ENCODE data around the gene CETP.

The CETP gene

GRCh38 chr16:57013229-57013628 lies 51.5 kb downstream of the CETP start:
- TF ChIP-seq CTCF (IDR thresholded peaks at IDR 0.05), result no peak
- Histone ChIP-seq H3K79me2 (no peaks in the 10 kb centered on the region), H3K4me2 (ENCODE audit: low read length) (no peak overlapping the region), H3K27me3 (ENCODE audit: control insufficient read depth, insufficient read depth, low read length) (no peaks in the 10 kb centered on the region), H3K27ac (no peak overlapping the region), H3K9me3 (ENCODE audit: control insufficient read depth, low read length) (no peaks in the 10 kb centered on the region), H2AFZ (no peak overlapping the region), H3K9ac (no peak overlapping the region), H3K4me3 (ENCODE audit: low read depth, low read length) (no peak overlapping the region), H3K4me1 (no peaks in the 10 kb centered on the region), H3K36me3 (ENCODE audit: control insufficient read depth, insufficient read depth, low read length) (no peaks in the 10 kb centered on the region)

- H3K36me3 ChIP-seq (ENCODE audit: control insufficient read depth, insufficient read depth, low read length), result no peaks in the 10 kb centered on the region
- H3K9ac ChIP-seq, result no peak overlapping the region
- no peaks in the 10 kb centered on the region for H3K4me1 ChIP-seq
- H3K27me3 ChIP-seq (ENCODE audit: control insufficient read depth, insufficient read depth, low read length), result no peaks in the 10 kb centered on the region
- no peak overlapping the region for H2AFZ ChIP-seq
- no peak for TF ChIP-seq CTCF (IDR thresholded peaks at IDR 0.05)
- H3K79me2 ChIP-seq, result no peaks in the 10 kb centered on the region
- no peaks in the 10 kb centered on the region for H3K9me3 ChIP-seq (ENCODE audit: control insufficient read depth, low read length)
- H3K4me2 ChIP-seq (ENCODE audit: low read length), result no peak overlapping the region
- no peak overlapping the region for H3K4me3 ChIP-seq (ENCODE audit: low read depth, low read length)
- no peak overlapping the region for H3K27ac ChIP-seq
These were observed 52.2 kb downstream of the CETP start for GRCh38 chr16:57013902-57014301.

DNA sequence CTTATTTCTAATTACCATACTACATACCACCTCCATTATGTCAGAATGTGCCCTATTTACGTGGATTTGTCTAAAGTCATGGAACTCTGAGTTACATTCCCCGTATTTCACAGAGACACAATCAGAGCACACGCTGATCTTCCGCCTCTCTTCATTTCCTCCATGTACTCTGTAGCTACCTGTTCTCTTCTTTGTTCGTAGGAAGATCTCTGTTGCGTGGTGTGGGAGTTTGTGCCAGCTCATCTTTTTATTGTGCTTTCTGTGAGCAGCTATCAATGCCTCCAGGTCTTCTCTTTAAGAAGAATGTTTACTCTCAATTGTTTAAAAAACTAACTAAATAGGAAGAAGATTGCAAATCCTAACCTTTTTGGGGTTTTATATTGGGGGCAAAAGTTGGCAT lies 54.6 kb downstream of the CETP start:
- Histone ChIP-seq H3K27ac (no peak overlapping the region), H2AFZ (no peak overlapping the region)

GRCh38 chr16:57016831-57017230 lies 55.1 kb downstream of the CETP start:
- Histone ChIP-seq H3K79me2 (no peaks in the 10 kb centered on the region), H3K4me3 (ENCODE audit: low read depth, low read length) (no peak overlapping the region), H3K4me1 (no peaks in the 10 kb centered on the region), H3K4me2 (ENCODE audit: low read length) (no peak overlapping the region), H3K9ac (no peak overlapping the region), H3K36me3 (ENCODE audit: control insufficient read depth, insufficient read depth, low read length) (no peaks in the 10 kb centered on the region), H3K9me3 (ENCODE audit: control insufficient read depth, low read length) (no peaks in the 10 kb centered on the region), H2AFZ (no peak overlapping the region), H3K27me3 (ENCODE audit: control insufficient read depth, insufficient read depth, low read length) (no peaks in the 10 kb centered on the region), H3K27ac (no peak overlapping the region)
- TF ChIP-seq CTCF (IDR thresholded peaks at IDR 0.05), result no peak

More for the DNA sequence above, 54.6 kb downstream of the CETP start:
- Histone ChIP-seq H3K9me3 (ENCODE audit: control insufficient read depth, low read length) (no peaks in the 10 kb centered on the region), H3K4me3 (ENCODE audit: low read depth, low read length) (no peak overlapping the region), H3K27me3 (ENCODE audit: control insufficient read depth, insufficient read depth, low read length) (no peaks in the 10 kb centered on the region), H3K36me3 (ENCODE audit: control insufficient read depth, insufficient read depth, low read length) (no peaks in the 10 kb centered on the region), H3K4me2 (ENCODE audit: low read length) (no peak overlapping the region), H3K79me2 (no peaks in the 10 kb centered on the region), H3K4me1 (no peaks in the 10 kb centered on the region), H3K9ac (no peak overlapping the region)
- TF ChIP-seq CTCF (IDR thresholded peaks at IDR 0.05), result no peak

GRCh38 chr16:57017251-57017650 lies 55.5 kb downstream of the CETP start:
- Histone ChIP-seq H3K4me2 (ENCODE audit: low read length) (no peak overlapping the region), H2AFZ (no peak overlapping the region), H3K27ac (no peak overlapping the region), H3K4me1 (no peaks in the 10 kb centered on the region), H3K9me3 (ENCODE audit: control insufficient read depth, low read length) (no peaks in the 10 kb centered on the region), H3K79me2 (no peaks in the 10 kb centered on the region), H3K27me3 (ENCODE audit: control insufficient read depth, insufficient read depth, low read length) (no peaks in the 10 kb centered on the region), H3K4me3 (ENCODE audit: low read depth, low read length) (no peak overlapping the region), H3K36me3 (ENCODE audit: control insufficient read depth, insufficient read depth, low read length) (no peaks in the 10 kb centered on the region), H3K9ac (no peak overlapping the region)
- TF ChIP-seq CTCF (IDR thresholded peaks at IDR 0.05), result no peak
